Smooth muscle cell (in vitro differentiated cells): Measurements from ENCODE around the gene FAM13A. TPM values are rescaled to one million over a fixed set of nuclear protein-coding genes. Genes with fewer than 3 reads are reported as not detected.

ENCODE experiments used
- DNase-seq: peaks from one replicate; lab custom pipeline; 2025; ENCODE audit not compliant: unreplicated experiment; lab: John Stamatoyannopoulos, UW
- H2AFZ ChIP-seq: fragments of 200-600 bp; sonication (generic); 2 replicates; pipeline ENCODE4 v1.6.0; 2016; ENCODE audit warnings: antibody characterized with exemption, low read depth, mild to moderate bottlenecking
- H3F3A ChIP-seq: fragments of 200-600 bp; sonication (generic); 2 replicates; pipeline ENCODE4 v1.6.0; 2017; ENCODE audit warnings: antibody characterized with exemption, low read depth
- H3K27ac ChIP-seq: fragments of 200-600 bp; sonication (generic); 2 replicates; pipeline ENCODE4 v1.5.1; 2016; ENCODE audit warnings: low read depth, mild to moderate bottlenecking
- H3K27me3 ChIP-seq: fragments of 200-600 bp; sonication (generic); 2 replicates; pipeline ENCODE4 v1.6.1; 2016; ENCODE audit warnings: low read depth, mild to moderate bottlenecking
- H3K36me3 ChIP-seq: fragments of 200-600 bp; sonication (generic); 2 replicates; pipeline ENCODE4 v1.5.1; 2016; ENCODE audit warnings: low read depth
- H3K4me1 ChIP-seq: fragments of 200-600 bp; sonication (generic); 2 replicates; pipeline ENCODE4 v1.5.1; 2016; ENCODE audit warnings: low read depth
- H3K4me2 ChIP-seq: fragments of 200-600 bp; sonication (generic); 2 replicates; pipeline ENCODE4 v1.6.0; 2016; ENCODE audit warnings: mild to moderate bottlenecking
- H3K4me3 ChIP-seq: fragments of 200-600 bp; sonication (generic); 2 replicates; pipeline ENCODE4 v1.5.1; 2016; ENCODE audit warnings: mild to moderate bottlenecking
- H3K79me2 ChIP-seq: fragments of 200-600 bp; sonication (generic); 2 replicates; pipeline ENCODE4 v1.6.0; 2016; ENCODE audit warnings: low read depth, mild to moderate bottlenecking
- H3K9ac ChIP-seq: fragments of 200-600 bp; sonication (generic); 2 replicates; pipeline ENCODE4 v1.6.0; 2016; ENCODE audit warnings: low read depth
- H3K9me3 ChIP-seq: fragments of 200-600 bp; sonication (generic); replicated peaks from 2 replicates; pipeline ENCODE4 v1.5.1; 2016; ENCODE audit warnings: low read depth
- H4K20me1 ChIP-seq: fragments of 200-600 bp; sonication (generic); 2 replicates; pipeline ENCODE4 v1.6.0; 2016; ENCODE audit warnings: low read depth
- CTCF ChIP-seq: fragments of 200-600 bp; sonication (generic); IDR thresholded peaks from 2 replicates; pipeline ENCODE4 v1.5.1; 2017; ENCODE audit warnings: borderline replicate concordance, mild to moderate bottlenecking, antibody characterized with exemption; ENCODE audit not compliant: insufficient read depth, poor library complexity, severe bottlenecking
- WGBS: methylation state at CpG from one replicate; pipeline ENCODE4 v1.1.7; 2016; ENCODE audit warnings: low lambda C conversion rate; 5-methylcytosine and 5-hydroxymethylcytosine counted together
- polyA plus RNA-seq: library from polyadenylated mRNA; unstranded; fragments of >200 nt; fragmentation: Nextera tagmentation; extraction: Ambion mirVana; gene quantifications from 2 replicates; pipeline ENCODE4 v1.2.1, GENCODE V29; 2016
- total RNA-seq: library from RNA; depleted of rRNA; stranded (reverse); fragments of >200 nt; gene quantifications from 2 replicates; pipeline ENCODE4 v1.2.3, GENCODE V29; 2014

The FAM13A gene
- total and polyA plus RNA-seq, 2 experiments from 2014 or later = 14.6 to 39.9 TPM

DNA sequence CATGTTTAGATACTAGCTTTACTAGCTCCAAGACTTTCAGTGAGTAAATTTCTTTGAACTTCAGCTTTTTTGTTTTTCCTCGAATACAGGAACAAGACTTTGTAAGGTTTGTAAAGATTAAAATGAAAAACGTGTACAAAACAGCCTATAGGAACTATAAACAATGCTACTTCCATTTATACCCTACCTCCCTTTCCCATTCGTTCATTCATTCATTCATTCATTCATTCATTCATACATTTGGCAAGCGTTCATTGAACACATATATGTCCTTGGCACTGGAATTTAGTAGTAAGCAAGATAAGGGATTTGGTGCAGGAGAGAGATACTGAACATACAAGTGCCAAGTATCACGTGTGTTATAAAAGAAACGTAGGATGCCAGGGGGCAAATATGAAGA lies 293.9 kb downstream of the FAM13A start:
- Histone ChIP-seq H4K20me1 (peaks cover 11% of the 10 kb centered on the region), H3K36me3 (no peaks in the 10 kb centered on the region), H3K9me3 (no peaks in the 10 kb centered on the region), H3K4me1 (peaks cover 15% of the 10 kb centered on the region), H3K27me3 (no peaks in the 10 kb centered on the region), H3K4me2 (no peak overlapping the region), H3K79me2 (no peaks in the 10 kb centered on the region), H3K4me3 (no peak overlapping the region), H3K9ac (no peak overlapping the region), H2AFZ (no peak overlapping the region), H3F3A (no peaks in the 10 kb centered on the region), H3K27ac (no peak overlapping the region)
- WGBS = 94% methylated on average over 6 of the region's 6 CpGs
- no peak for TF ChIP-seq CTCF
- no peak for DNase-seq

GRCh38 chr4:88761861-88762523 lies 295.0 kb downstream of the FAM13A start:
- no peaks in the 10 kb centered on the region for H3K27me3 ChIP-seq
- H3K36me3 ChIP-seq = no peaks in the 10 kb centered on the region
- H3K4me1 ChIP-seq = peaks cover 26% of the 10 kb centered on the region
- H3K9me3 ChIP-seq = no peaks in the 10 kb centered on the region
- H2AFZ ChIP-seq = no peak overlapping the region
- DNase-seq = no peak
- no peak overlapping the region for H3K4me3 ChIP-seq
- TF ChIP-seq CTCF = no peak
- no peaks in the 10 kb centered on the region for H3K79me2 ChIP-seq
- no peak overlapping the region for H3K9ac ChIP-seq
- H3K27ac ChIP-seq = no peak overlapping the region
- no peaks in the 10 kb centered on the region for H3F3A ChIP-seq
- H4K20me1 ChIP-seq = peaks cover 11% of the 10 kb centered on the region
- no peak overlapping the region for H3K4me2 ChIP-seq
- WGBS = 79% methylated on average over 2 of the region's 2 CpGs

DNA sequence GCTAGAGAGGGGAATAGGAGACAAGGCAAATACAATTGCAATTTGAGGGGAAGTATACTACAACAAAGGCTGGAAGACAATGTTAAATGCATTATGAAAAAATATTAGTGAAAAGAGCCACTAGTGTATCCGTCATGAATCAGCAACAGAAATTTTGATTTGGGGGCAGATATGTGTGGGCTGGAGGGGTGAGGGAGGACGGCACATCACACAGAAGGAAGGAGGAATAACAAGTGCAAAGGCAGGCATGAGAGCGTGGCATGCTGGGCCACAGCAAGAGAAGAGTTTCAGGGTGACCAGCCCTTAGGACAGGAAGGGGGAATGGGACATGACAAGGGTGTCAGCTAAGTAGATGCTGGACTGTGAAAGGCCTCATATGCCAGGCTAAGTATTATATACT lies 295.6 kb downstream of the FAM13A start:
- no peak for DNase-seq
- H3K27ac ChIP-seq = no peak overlapping the region
- H3K4me2 ChIP-seq = no peak overlapping the region
- H3F3A ChIP-seq = no peaks in the 10 kb centered on the region
- peaks cover 26% of the 10 kb centered on the region for H3K4me1 ChIP-seq
- WGBS = 96% methylated on average over 3 of the region's 3 CpGs
- no peaks in the 10 kb centered on the region for H3K27me3 ChIP-seq
- no peaks in the 10 kb centered on the region for H3K36me3 ChIP-seq
- no peak overlapping the region for H3K9ac ChIP-seq
- H3K79me2 ChIP-seq = no peaks in the 10 kb centered on the region
- H4K20me1 ChIP-seq = peaks cover 8% of the 10 kb centered on the region
- no peak overlapping the region for H3K4me3 ChIP-seq
- H3K9me3 ChIP-seq = no peaks in the 10 kb centered on the region
- H2AFZ ChIP-seq = no peak overlapping the region
- no peak for TF ChIP-seq CTCF

GRCh38 chr4:88759895-88760290 lies 297.1 kb downstream of the FAM13A start:
- no peaks in the 10 kb centered on the region for H3K9me3 ChIP-seq
- no peak overlapping the region for H3K9ac ChIP-seq
- H2AFZ ChIP-seq = no peak overlapping the region
- no peak for TF ChIP-seq CTCF
- no peaks in the 10 kb centered on the region for H3F3A ChIP-seq
- no peak overlapping the region for H3K27ac ChIP-seq
- H3K4me1 ChIP-seq = peaks cover 26% of the 10 kb centered on the region
- H3K79me2 ChIP-seq = no peaks in the 10 kb centered on the region
- H3K36me3 ChIP-seq = no peaks in the 10 kb centered on the region
- H3K4me2 ChIP-seq = peak overlapping the region; percentile 21
- no peak overlapping the region for H3K4me3 ChIP-seq
- 71% methylated on average over 2 of the region's 2 CpGs for WGBS
- H3K27me3 ChIP-seq = no peaks in the 10 kb centered on the region
- no peaks in the 10 kb centered on the region for H4K20me1 ChIP-seq
- no peak for DNase-seq
